GM08714 (cell line): ENCODE results near the gene GPR17.

ENCODE experiments used
- H3K4me3 ChIP-seq: fragments of 200-500 bp; sonication (Bioruptor generic); 2 replicates; pipeline ENCODE4 v1.5.1; 2014; ENCODE audit warnings: mild to moderate bottlenecking, low read length, inconsistent platforms
- ZNF274 ChIP-seq: IDR thresholded peaks from 2 replicates; pipeline ENCODE4 v1.6.1; 2012; ENCODE audit warnings: mild to moderate bottlenecking, low read depth, low read length

GPR17 gene

GRCh38 chr2:127622561-127623387 lies 23.2 kb upstream of the GPR17 start:
- no peak for TF ChIP-seq ZNF274
- no peak overlapping the region for H3K4me3 ChIP-seq

DNA sequence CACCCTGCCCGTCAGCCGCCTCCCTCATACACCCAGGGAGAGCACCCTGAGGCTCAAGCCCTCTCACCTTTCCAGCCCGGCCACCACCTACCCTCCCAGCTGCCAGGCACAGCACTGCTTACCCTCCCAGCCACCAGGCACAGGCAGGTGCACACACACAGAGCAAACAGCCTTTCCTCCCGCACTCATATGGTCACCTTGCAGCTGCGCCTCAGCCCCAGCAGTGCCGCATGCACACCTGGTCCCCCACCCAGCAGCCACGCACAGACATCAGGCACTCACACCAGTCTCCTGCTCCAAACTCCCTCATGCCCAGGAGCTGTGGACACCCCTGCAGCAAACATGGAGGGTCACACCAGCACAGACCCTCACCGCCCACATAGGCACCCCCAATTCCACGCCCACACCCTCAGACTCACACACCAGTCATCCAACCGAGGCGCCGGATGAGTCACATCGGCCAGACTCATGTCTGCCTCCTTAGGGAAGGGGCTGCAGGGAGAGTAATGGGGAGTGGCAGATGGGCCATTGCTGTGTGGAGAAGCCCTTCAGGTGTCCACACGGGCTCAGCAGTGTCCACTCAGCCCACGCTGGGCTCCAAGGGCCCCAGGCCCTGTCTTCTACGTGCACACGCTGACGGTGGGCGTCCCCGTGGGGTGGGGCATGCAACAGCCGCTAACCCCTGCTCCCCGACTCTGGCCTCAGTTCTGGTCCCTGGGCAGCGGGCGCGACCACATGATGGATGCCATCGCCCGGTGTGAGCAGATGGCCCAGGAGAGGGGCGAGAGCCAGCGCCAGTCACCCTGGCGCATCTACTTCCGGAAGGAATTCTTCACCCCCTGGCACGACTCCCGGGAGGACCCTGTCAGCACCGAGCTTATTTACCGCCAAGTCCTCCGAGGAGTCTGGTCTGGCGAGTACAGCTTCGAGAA lies 22.3 kb upstream of the GPR17 start:
- H3K4me3 ChIP-seq, result no peak overlapping the region
- TF ChIP-seq ZNF274, result no peak

DNA sequence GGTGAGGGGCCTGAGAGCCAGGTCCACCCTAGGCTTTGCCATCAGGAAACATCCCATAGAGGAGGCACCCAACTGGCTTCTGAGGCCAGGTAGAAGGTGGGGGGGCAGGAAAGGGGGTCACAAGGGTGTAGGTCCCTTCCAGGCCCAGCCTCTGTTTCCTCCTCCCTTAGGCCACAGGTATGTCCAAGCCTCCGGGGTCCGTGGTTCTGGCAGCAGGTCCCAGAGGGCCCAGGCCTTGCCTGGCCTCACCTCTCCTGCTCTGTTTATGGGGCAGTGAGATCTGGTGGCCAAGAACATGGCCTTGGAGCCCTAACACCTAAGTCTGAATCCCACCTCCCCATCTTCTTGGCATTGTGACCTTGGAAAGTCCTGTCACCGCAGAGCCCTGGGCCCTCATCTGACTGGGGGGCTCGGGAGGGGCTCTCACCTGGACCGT lies 21.6 kb upstream of the GPR17 start:
- no peak overlapping the region for H3K4me3 ChIP-seq
- no peak for TF ChIP-seq ZNF274

DNA sequence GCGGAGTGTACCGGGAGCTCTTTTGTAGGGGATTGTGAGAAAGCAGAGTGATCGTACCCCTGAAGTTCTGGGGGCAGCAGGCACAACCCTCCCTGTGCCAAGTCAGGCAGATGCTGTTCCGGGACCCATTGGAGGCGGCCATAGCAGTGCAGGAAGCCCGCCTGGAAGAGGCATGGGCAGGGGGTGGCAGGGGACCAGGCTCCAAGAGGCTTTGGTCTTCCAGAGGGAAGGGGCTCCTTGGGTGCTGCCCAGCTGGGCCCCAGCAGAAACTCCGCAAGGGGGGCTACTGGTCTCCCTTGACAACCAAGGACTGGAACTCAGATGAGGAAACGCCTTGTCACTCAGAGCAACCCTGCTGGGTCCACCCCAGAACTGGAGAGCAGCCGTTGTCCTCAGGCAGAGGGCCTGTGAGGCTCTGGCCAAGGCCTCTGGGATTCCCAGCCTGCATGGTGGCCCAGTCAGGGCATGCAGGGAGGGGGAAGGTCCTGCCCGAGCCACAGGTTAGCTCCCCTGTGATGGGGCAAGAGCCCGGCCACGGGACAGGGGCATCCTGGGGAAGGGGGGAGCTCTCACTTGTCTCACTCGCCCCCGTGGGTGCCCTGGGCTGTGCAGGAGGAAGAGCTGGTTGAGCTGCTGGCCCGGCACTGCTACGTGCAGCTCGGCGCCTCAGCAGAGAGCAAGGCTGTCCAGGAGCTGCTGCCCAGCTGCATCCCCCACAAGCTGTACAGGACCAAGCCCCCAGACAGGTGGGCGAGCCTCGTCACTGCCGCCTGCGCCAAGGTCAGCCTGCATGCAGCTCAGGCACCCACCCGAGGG lies 21.0 kb upstream of the GPR17 start:
- no peak overlapping the region for H3K4me3 ChIP-seq
- TF ChIP-seq ZNF274, result no peak

GRCh38 chr2:127625572-127625951 lies 20.4 kb upstream of the GPR17 start:
- no peak for TF ChIP-seq ZNF274
- no peak overlapping the region for H3K4me3 ChIP-seq

- no peak for TF ChIP-seq ZNF274
These were observed 19.8 kb upstream of the GPR17 start for GRCh38 chr2:127626175-127626574.

DNA sequence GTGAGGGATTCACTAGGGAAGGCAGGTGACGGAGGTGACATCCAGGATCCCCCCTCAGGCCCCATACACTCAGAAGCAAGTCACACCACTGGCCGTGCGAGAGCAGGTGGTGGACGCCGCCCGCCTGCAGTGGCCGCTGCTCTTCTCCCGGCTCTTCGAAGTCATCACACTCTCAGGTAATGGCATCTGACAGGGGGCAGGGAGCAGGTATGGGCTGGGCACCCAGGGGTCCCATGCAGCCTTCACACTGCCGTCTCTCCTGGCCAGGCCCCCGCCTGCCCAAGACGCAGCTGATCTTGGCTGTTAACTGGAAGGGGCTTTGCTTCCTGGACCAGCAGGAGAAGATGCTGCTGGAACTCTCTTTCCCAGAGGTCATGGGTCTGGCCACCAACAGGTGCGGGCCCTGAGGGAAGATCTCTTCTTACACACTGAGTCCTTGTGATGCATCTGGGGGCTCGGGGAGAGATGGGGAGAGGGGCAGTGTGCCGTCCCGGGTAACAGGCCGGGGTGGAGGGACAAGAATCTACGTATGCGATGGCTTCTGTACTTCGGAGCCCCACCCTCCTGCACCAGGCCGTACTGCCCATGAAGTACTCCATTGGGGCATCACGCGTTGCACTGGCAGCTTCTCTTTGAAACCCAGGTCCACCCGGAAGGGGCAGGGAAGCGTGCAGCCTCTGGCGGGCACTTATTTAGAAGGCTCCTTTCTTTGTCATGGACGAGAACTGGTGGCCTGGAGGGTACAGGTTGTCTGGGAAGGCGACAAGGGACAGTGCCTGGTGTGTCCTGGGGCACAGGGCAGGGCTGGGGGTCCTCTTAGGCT lies 18.8 kb upstream of the GPR17 start:
- TF ChIP-seq ZNF274, result no peak
- no peak overlapping the region for H3K4me3 ChIP-seq

More at GRCh38 chr2:127626175-127626574, 19.8 kb upstream of the GPR17 start:
- no peak overlapping the region for H3K4me3 ChIP-seq

- H3K4me3 ChIP-seq, result no peak overlapping the region
- TF ChIP-seq ZNF274, result no peak
These were observed 18.0 kb upstream of the GPR17 start for GRCh38 chr2:127627740-127628571.

- no peak for TF ChIP-seq ZNF274
- H3K4me3 ChIP-seq, result no peak overlapping the region
These were observed 17.0 kb upstream of the GPR17 start for GRCh38 chr2:127628767-127629614.

GRCh38 chr2:127629637-127630036 lies 16.3 kb upstream of the GPR17 start:
- no peak overlapping the region for H3K4me3 ChIP-seq
- TF ChIP-seq ZNF274, result no peak

GRCh38 chr2:127630096-127630863 lies 15.7 kb upstream of the GPR17 start:
- no peak for TF ChIP-seq ZNF274
- no peak overlapping the region for H3K4me3 ChIP-seq
